Measurements from ENCODE around the gene ERO1B. TPM values are rescaled to one million over a fixed set of nuclear protein-coding genes. Genes with fewer than 3 reads are reported as not detected.

Gene ERO1B
- total and polyA plus RNA-seq, 2 of the 13 experiments (the other 11 are each of a cell fraction or from before 2014, with no cell fraction given), result 1.6 to 2.1 TPM

GRCh38 chr1:236204039-236204438 lies 77.7 kb downstream of the ERO1B start:
- no peak for FAIRE-seq
- POLR2A ChIA-PET, result no interaction called here

GRCh38 chr1:236201786-236202185 lies 80.0 kb downstream of the ERO1B start:
- Histone ChIP-seq H3K4me2 (ENCODE audit: low read depth, low read length) (no peak overlapping the region), H3K4me3 (replicated peaks in 1 of 3; ENCODE audit: insufficient read depth in 1 of 3, low read depth in 2 of 3, low read length in 3 of 3) (no peak overlapping the region), H4K20me1 (ENCODE audit: insufficient read depth, low read length) (no peaks in the 10 kb centered on the region), H2AFZ (ENCODE audit: low read length) (no peak overlapping the region), H3K9me3 (ENCODE audit: low read length) (no peaks in the 10 kb centered on the region), H3K36me3 (replicated peaks in 1 of 2; ENCODE audit: control insufficient read depth in 1 of 2, insufficient read depth in 2 of 2, low read length in 2 of 2) (no peaks in the 10 kb centered on the region), H3K4me1 (ENCODE audit: insufficient read depth, low read length) (0 out of 2 replicates have a peak, but pooled peaks cover 5% of the 10 kb centered on the region), H3K79me2 (ENCODE audit: insufficient read depth, low read length) (no peaks in the 10 kb centered on the region), H3K9ac (ENCODE audit: insufficient read depth, low read depth, low read length) (no peak overlapping the region), H3K27me3 (ENCODE audit: control insufficient read depth in 1 of 2, insufficient read depth in 2 of 2, low read length in 2 of 2) (no peaks in the 10 kb centered on the region), H3K27ac (ENCODE audit: extremely low read length, insufficient read depth, low read length) (no peak overlapping the region)
- POLR2A ChIA-PET, result no interaction called here
- DNase-seq (ENCODE audit: low spot score), result no peak
- BruUV-seq (replicated peaks), result no TSS peak
- no peak for ATAC-seq
- CTCF ChIA-PET (ENCODE audit: low intra/inter-chr PET ratio, low total read pairs), result no interaction called here
- WGBS (ENCODE audit: low lambda C conversion rate), result 0% methylated on average over 1 of the region's 1 CpG
- intact Hi-C loops (cut with micrococcal nuclease; ENCODE audit: unreplicated experiment), result no loop called here
- no peak for FAIRE-seq
- TF ChIP-seq HBP1 (CRISPR knock-in tag; IDR thresholded peaks at IDR 0.05; ENCODE audit: low read depth) (no peak), TGIF2 (CRISPR knock-in tag; IDR thresholded peaks at IDR 0.05) (no peak), ZNF24 (IDR thresholded peaks at IDR 0.05) (no peak), GABPA (IDR thresholded peaks at IDR 0.05; ENCODE audit: low read depth, low read length) (no peak), GABPA (CRISPR knock-in tag; IDR thresholded peaks at IDR 0.05; ENCODE audit: low read depth) (no peak)
- in situ Hi-C loops (cut with HindIII; ENCODE audit: extremely low pct_ligation_motif_present, low pct_unique_long_range_greater_than_20kb), result no loop called here

More at GRCh38 chr1:236204039-236204438, 77.7 kb downstream of the ERO1B start:
- DNase-seq (ENCODE audit: low spot score), result no peak
- intact Hi-C loops (cut with micrococcal nuclease; ENCODE audit: unreplicated experiment), result no loop called here
- Histone ChIP-seq H3K79me2 (ENCODE audit: insufficient read depth, low read length) (no peaks in the 10 kb centered on the region), H3K36me3 (replicated peaks in 1 of 2; ENCODE audit: control insufficient read depth in 1 of 2, insufficient read depth in 2 of 2, low read length in 2 of 2) (no peaks in the 10 kb centered on the region), H2AFZ (ENCODE audit: low read length) (no peak overlapping the region), H3K27ac (ENCODE audit: extremely low read length, insufficient read depth, low read length) (no peak overlapping the region), H3K4me2 (ENCODE audit: low read depth, low read length) (no peak overlapping the region), H3K9me3 (ENCODE audit: low read length) (no peaks in the 10 kb centered on the region), H3K27me3 (ENCODE audit: control insufficient read depth in 1 of 2, insufficient read depth in 2 of 2, low read length in 2 of 2) (no peaks in the 10 kb centered on the region), H3K4me1 (ENCODE audit: insufficient read depth, low read length) (0 out of 2 replicates have a peak, but pooled peaks cover 5% of the 10 kb centered on the region), H3K9ac (ENCODE audit: insufficient read depth, low read depth, low read length) (no peak overlapping the region), H4K20me1 (ENCODE audit: insufficient read depth, low read length) (no peaks in the 10 kb centered on the region), H3K4me3 (replicated peaks in 1 of 3; ENCODE audit: insufficient read depth in 1 of 3, low read depth in 2 of 3, low read length in 3 of 3) (no peak overlapping the region)
- no TSS peak for BruUV-seq (replicated peaks)
- WGBS (ENCODE audit: low lambda C conversion rate), result 36% methylated on average over 1 of the region's 1 CpG
- ATAC-seq, result no peak
- CTCF ChIA-PET (ENCODE audit: low intra/inter-chr PET ratio, low total read pairs), result no interaction called here
- in situ Hi-C loops (cut with HindIII; ENCODE audit: extremely low pct_ligation_motif_present, low pct_unique_long_range_greater_than_20kb), result no loop called here
- TF ChIP-seq CENPBD1 (CRISPR knock-in tag; IDR thresholded peaks at IDR 0.05; ENCODE audit: borderline replicate concordance, low read depth) (no peak), POLR2AphosphoS2 (IDR thresholded peaks at IDR 0.05; ENCODE audit: low read depth, low read length) (no peak), ZNF777 (CRISPR knock-in tag; IDR thresholded peaks at IDR 0.05) (no peak), HOXA7 (CRISPR knock-in tag; IDR thresholded peaks at IDR 0.05) (no peak)
